Body of pancreas (tissue), 4 donors: ENCODE measurements around the gene MRGPRE.

Experiments used
- POLR2A ChIP-seq, 3 donors: fragments of 450-650 bp; IDR thresholded peaks; one replicate each; pipeline ENCODE4 v1.6.1; 2016; ENCODE audit warnings: antibody characterized with exemption in 3 of 3, mild to moderate bottlenecking in 2 of 3
- TF ChIP-seq, protein P1 (sequence below), 7 experiments: fragments of 450-650 bp in 4 of 7; fragments of 200-600 bp in 3 of 7; sonication (generic) in 3 of 7; IDR thresholded peaks; one replicate each; pipeline ENCODE4 v1.5.1; 2016 to 2019; ENCODE audit warnings: antibody characterized with exemption in 7 of 7

DNA sequence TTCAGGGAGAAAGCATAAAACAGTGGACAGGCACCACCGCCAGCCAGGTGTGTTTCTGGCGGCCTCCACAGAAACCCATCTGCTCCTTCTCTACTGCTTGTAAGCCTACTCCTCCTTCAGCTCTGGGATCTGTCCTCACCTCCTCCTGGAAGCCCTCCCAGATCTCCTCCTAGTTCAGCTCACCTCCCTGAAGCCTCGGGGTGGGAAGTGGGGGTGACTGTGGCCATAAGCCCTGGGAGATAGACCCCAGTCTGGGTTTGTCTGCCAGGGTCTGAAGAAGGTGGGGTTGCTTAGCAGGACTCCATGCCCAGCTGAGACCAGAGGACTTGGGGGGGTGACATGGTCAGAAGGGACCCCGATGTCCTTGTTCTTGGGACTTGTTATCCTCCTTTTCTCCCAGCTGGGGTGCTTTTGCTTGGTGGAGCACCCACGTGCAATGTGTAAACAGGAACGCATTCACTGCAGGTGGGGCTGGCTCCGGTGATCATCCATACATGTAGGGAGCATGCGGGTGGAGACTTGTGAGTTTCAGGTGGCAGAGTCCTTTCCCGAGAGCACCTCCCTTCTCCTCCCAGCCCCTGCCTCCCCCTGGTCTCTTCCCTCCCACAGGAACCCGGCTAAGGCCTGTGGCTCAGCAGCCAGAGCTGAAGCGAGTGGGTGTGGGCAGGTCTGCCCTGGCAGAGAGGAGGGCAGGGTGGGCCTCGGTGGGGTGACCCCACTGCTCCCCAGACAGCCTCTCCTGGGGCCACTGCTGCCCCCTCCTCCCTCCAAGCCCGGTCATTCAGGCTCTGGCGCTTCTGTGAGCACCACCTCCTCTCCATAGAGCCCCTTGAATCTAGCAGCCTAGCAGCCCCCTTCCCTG, 39.5 kb downstream of the MRGPRE start:
- TF ChIP-seq, protein P1, sequence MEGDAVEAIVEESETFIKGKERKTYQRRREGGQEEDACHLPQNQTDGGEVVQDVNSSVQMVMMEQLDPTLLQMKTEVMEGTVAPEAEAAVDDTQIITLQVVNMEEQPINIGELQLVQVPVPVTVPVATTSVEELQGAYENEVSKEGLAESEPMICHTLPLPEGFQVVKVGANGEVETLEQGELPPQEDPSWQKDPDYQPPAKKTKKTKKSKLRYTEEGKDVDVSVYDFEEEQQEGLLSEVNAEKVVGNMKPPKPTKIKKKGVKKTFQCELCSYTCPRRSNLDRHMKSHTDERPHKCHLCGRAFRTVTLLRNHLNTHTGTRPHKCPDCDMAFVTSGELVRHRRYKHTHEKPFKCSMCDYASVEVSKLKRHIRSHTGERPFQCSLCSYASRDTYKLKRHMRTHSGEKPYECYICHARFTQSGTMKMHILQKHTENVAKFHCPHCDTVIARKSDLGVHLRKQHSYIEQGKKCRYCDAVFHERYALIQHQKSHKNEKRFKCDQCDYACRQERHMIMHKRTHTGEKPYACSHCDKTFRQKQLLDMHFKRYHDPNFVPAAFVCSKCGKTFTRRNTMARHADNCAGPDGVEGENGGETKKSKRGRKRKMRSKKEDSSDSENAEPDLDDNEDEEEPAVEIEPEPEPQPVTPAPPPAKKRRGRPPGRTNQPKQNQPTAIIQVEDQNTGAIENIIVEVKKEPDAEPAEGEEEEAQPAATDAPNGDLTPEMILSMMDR (IDR thresholded peaks at IDR 0.05): no peak
- no peak for TF ChIP-seq POLR2A (IDR thresholded peaks at IDR 0.05)
